NCI-H510A treated with DMSO at 0.1 percent for 48 hours (cell line): Measurements from ENCODE around the gene BAHCC1.
"Not testable (repeated sequence)": the region's sequence is repeated elsewhere in the genome, so short reads cannot be mapped to it uniquely, and the experiment has no call there.

Source experiments
- DNase-seq: peaks from one replicate; lab custom pipeline; 2025; lab: John Stamatoyannopoulos, UW

BAHCC1 gene

GRCh38 chr17:81413497-81414135 lies 18.4 kb downstream of the BAHCC1 start:
- no peak for DNase-seq

- no peak for DNase-seq
Observed at GRCh38 chr17:81414756-81415516, 19.7 kb downstream of the BAHCC1 start.

- no peak for DNase-seq
Observed at GRCh38 chr17:81415681-81416080, 20.4 kb downstream of the BAHCC1 start.

GRCh38 chr17:81416612-81417011 lies 21.4 kb downstream of the BAHCC1 start:
- peak; percentile 42 for DNase-seq

GRCh38 chr17:81417049-81417878 lies 22.0 kb downstream of the BAHCC1 start:
- no peak for DNase-seq

- no peak for DNase-seq
Observed at GRCh38 chr17:81417879-81418709, 22.8 kb downstream of the BAHCC1 start.

GRCh38 chr17:81418710-81419318 lies 23.6 kb downstream of the BAHCC1 start:
- no peak for DNase-seq

- peak; percentile 61 for DNase-seq
Observed at GRCh38 chr17:81419319-81419885, 24.1 kb downstream of the BAHCC1 start.

- no peak for DNase-seq
Observed at GRCh38 chr17:81419886-81420768, 24.9 kb downstream of the BAHCC1 start.

GRCh38 chr17:81420769-81421462 lies 25.7 kb downstream of the BAHCC1 start:
- no peak for DNase-seq

- no peak for DNase-seq
Observed at GRCh38 chr17:81422776-81423697, 27.8 kb downstream of the BAHCC1 start.

- DNase-seq, result no peak
Observed at GRCh38 chr17:81423698-81424071, 28.4 kb downstream of the BAHCC1 start.

- DNase-seq, result no peak
Observed at GRCh38 chr17:81424151-81425017, 29.1 kb downstream of the BAHCC1 start.

GRCh38 chr17:81425041-81425440 lies 29.8 kb downstream of the BAHCC1 start:
- not testable (repeated sequence) for DNase-seq

- not testable (repeated sequence) for DNase-seq
Observed at GRCh38 chr17:81425716-81426392, 30.6 kb downstream of the BAHCC1 start.

- DNase-seq, result no peak
Observed at GRCh38 chr17:81426393-81427172, 31.3 kb downstream of the BAHCC1 start.
